K562 (cell line): ENCODE results near the gene ZC3HAV1L. TPM values are rescaled to one million over a fixed set of nuclear protein-coding genes. Genes with fewer than 3 reads are reported as not detected.

ENCODE experiments used
- ARHGAP35 ChIP-seq: fragments of 450-650 bp; IDR thresholded peaks from 2 replicates; pipeline ENCODE4 v1.6.1; 2018; ENCODE audit not compliant: partially characterized antibody
- BCOR ChIP-seq: fragments of 450-650 bp; IDR thresholded peaks from 2 replicates; pipeline ENCODE4 v1.6.1; 2016
- CLOCK ChIP-seq: fragments of 250-450 bp; sonication (Bioruptor Pico); IDR thresholded peaks from 2 replicates; pipeline ENCODE4 v1.4.0; 2020; ENCODE audit warnings: mild to moderate bottlenecking, moderate library complexity, borderline replicate concordance
- DMBX1 ChIP-seq: fragments of 250-450 bp; sonication (Bioruptor Pico); IDR thresholded peaks from 2 replicates; pipeline ENCODE4 v1.8.0; 2022; ENCODE audit warnings: inconsistent platforms, mild to moderate bottlenecking, moderate library complexity, borderline replicate concordance
- GTF2F1 ChIP-seq: IDR thresholded peaks from 2 replicates; pipeline ENCODE4 v1.6.1; 2011; ENCODE audit warnings: low read depth, low read length, improper control_type of control experiment
- MLX ChIP-seq, 2 experiments: fragments of 450-650 bp in 1 of 2; sonication (generic) in 1 of 2; formaldehyde crosslinking; conservative IDR thresholded peaks; 2 replicates each; pipeline versions ENCODE4 v1.4.0 to v1.8.1; 2020 to 2022; ENCODE audit warnings: mild to moderate bottlenecking in 1 of 2, missing genetic modification reagents in 1 of 2
- MNT ChIP-seq, 2 experiments: fragments of 450-650 bp; conservative IDR thresholded peaks; 2 replicates each; pipeline ENCODE4 v1.6.1; 2017; ENCODE audit warnings: mild to moderate bottlenecking in 2 of 2, moderate library complexity in 2 of 2
- NFATC3 ChIP-seq: fragments of 450-650 bp; IDR thresholded peaks from 2 replicates; pipeline ENCODE4 v1.6.1; 2017; ENCODE audit warnings: mild to moderate bottlenecking
- ZFPM2 ChIP-seq: fragments of 250-450 bp; sonication (Bioruptor Pico); IDR thresholded peaks from 2 replicates; pipeline ENCODE4 v1.5.1; 2022; ENCODE audit warnings: mild to moderate bottlenecking
- ZSCAN32 ChIP-seq: fragments of 450-650 bp; formaldehyde crosslinking; IDR thresholded peaks from 2 replicates; pipeline ENCODE4 v1.4.0; 2020; ENCODE audit warnings: mild to moderate bottlenecking, moderate library complexity
- polyA plus RNA-seq, 8 experiments: library from polyadenylated mRNA; depleted of rRNA in 4 of 8; stranded (reverse) in 5 of 8; unstranded in 3 of 8; fragments of >200 nt; fragmentation: Nextera tagmentation in 2 of 8; fragmentation: Illumina TruSeq in 1 of 8; extraction: Ambion mirVana in 2 of 8; extraction: Trizol in 1 of 8; gene quantifications; 2 replicates each; pipeline versions ENCODE4 v1.2.1 to v1.2.3, GENCODE V29; 2011 to 2014; ENCODE audit warnings: inconsistent platforms in 1 of 8, missing spikeins in 1 of 8
- total RNA-seq, 7 experiments: library from RNA; depleted of rRNA in 6 of 7; stranded (reverse); fragments of >200 nt in 6 of 7; fragmentation: Illumina TruSeq in 2 of 7; extraction: Trizol in 2 of 7; gene quantifications; 2 replicates each; pipeline versions ENCODE4 v1.2.1 to v1.2.3, GENCODE V29; 2011 to 2021; ENCODE audit warnings: low replicate concordance in 1 of 7
- TF ChIP-seq, protein P1 (sequence below): fragments of 250-450 bp; sonication (Bioruptor Pico); IDR thresholded peaks from 2 replicates; pipeline ENCODE4 v1.4.0; 2020; ENCODE audit warnings: mild to moderate bottlenecking, moderate library complexity
- TF ChIP-seq, protein P2 (sequence below): fragments of 200-800 bp; sonication (Bioruptor generic); IDR thresholded peaks from 2 replicates; pipeline ENCODE4 v1.6.1; 2017; ENCODE audit warnings: missing genetic modification characterization, missing compliant biosample characterization
- TF ChIP-seq, protein P3 (sequence below), 2 experiments: fragments of 150-350 bp in 1 of 2; IDR thresholded peaks; 2 replicates each; pipeline ENCODE4 v1.6.1; 2012 to 2016; ENCODE audit warnings: low read depth in 2 of 2, low read length in 2 of 2, mild to moderate bottlenecking in 1 of 2, moderate library complexity in 1 of 2

ZC3HAV1L gene
- total and polyA plus RNA-seq, 9 of the 15 experiments (the other 6 are each of a cell fraction or from before 2014, with no cell fraction given), result not detected

DNA sequence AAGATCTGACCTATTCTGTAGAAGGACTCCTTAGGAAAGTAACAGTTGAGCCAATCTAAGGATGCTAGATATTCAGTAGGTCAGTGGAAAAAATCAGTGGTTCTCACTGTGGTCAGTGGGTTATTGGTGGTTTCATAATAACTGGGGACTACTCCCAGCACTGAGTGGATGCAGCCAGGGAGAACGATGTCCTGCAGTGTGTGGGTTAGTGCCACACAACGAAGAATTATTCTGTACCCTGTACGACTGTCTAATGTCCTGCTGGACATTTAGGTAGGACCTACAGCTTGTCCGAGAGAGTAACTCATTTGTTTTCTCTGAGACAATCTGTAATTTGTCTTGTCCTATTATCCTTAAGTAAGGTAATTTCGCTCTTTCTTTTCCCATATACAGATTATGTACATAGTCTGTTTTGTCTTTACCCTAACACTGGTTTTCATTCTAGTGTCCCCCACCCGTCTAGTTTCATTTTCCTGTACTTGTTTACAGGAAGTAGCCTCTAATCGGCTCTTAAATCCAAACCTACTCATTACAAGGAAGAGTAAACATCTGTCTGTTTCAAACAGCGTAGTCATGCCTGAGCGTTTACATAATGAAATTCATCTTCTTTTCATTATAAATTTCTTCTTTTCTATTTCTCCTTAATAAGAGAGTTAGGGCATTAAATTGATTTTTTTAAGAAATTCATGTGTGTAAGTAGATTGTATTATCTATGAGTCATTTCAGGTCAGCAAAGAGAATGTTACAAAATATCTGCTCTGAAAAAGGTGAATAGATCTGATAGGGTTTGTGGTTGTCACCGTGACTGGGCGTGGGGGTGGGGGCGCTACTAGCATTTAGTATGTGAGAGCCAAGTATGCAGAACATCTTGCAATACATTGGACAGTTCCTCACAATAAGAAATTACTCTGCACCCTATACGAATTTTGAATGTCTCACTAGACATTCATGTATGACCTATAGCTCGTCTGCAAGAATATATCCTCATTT, 8.3 kb upstream of the ZC3HAV1L start (continued):
- TF ChIP-seq, protein P1, sequence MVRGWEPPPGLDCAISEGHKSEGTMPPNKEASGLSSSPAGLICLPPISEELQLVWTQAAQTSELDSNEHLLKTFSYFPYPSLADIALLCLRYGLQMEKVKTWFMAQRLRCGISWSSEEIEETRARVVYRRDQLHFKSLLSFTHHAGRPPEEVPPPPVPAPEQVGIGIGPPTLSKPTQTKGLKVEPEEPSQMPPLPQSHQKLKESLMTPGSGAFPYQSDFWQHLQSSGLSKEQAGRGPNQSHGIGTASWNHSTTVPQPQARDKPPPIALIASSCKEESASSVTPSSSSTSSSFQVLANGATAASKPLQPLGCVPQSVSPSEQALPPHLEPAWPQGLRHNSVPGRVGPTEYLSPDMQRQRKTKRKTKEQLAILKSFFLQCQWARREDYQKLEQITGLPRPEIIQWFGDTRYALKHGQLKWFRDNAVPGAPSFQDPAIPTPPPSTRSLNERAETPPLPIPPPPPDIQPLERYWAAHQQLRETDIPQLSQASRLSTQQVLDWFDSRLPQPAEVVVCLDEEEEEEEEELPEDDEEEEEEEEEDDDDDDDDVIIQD (CRISPR knock-in tag), result no peak
- TF ChIP-seq MNT (conservative IDR thresholded peaks at IDR 0.05) (peak; percentile 65 to 74; a peak in 2 of 4 replicates), CLOCK (CRISPR knock-in tag) (no peak), MLX (CRISPR knock-in tag; conservative IDR thresholded peaks at IDR 0.05) (no peak), GTF2F1 (no peak), ARHGAP35 (no peak), ZFPM2 (no peak), DMBX1 (no peak; the same call in 1 of the 2 replicates), BCOR (peak; percentile 64; the same call in 1 of the 2 replicates), ZSCAN32 (CRISPR knock-in tag) (no peak), NFATC3 (peak; percentile 17; the same call in 1 of the 2 replicates)
- TF ChIP-seq, protein P2, sequence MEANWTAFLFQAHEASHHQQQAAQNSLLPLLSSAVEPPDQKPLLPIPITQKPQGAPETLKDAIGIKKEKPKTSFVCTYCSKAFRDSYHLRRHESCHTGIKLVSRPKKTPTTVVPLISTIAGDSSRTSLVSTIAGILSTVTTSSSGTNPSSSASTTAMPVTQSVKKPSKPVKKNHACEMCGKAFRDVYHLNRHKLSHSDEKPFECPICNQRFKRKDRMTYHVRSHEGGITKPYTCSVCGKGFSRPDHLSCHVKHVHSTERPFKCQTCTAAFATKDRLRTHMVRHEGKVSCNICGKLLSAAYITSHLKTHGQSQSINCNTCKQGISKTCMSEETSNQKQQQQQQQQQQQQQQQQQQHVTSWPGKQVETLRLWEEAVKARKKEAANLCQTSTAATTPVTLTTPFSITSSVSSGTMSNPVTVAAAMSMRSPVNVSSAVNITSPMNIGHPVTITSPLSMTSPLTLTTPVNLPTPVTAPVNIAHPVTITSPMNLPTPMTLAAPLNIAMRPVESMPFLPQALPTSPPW (CRISPR knock-in tag), result peak; percentile 88
- TF ChIP-seq, protein P3, sequence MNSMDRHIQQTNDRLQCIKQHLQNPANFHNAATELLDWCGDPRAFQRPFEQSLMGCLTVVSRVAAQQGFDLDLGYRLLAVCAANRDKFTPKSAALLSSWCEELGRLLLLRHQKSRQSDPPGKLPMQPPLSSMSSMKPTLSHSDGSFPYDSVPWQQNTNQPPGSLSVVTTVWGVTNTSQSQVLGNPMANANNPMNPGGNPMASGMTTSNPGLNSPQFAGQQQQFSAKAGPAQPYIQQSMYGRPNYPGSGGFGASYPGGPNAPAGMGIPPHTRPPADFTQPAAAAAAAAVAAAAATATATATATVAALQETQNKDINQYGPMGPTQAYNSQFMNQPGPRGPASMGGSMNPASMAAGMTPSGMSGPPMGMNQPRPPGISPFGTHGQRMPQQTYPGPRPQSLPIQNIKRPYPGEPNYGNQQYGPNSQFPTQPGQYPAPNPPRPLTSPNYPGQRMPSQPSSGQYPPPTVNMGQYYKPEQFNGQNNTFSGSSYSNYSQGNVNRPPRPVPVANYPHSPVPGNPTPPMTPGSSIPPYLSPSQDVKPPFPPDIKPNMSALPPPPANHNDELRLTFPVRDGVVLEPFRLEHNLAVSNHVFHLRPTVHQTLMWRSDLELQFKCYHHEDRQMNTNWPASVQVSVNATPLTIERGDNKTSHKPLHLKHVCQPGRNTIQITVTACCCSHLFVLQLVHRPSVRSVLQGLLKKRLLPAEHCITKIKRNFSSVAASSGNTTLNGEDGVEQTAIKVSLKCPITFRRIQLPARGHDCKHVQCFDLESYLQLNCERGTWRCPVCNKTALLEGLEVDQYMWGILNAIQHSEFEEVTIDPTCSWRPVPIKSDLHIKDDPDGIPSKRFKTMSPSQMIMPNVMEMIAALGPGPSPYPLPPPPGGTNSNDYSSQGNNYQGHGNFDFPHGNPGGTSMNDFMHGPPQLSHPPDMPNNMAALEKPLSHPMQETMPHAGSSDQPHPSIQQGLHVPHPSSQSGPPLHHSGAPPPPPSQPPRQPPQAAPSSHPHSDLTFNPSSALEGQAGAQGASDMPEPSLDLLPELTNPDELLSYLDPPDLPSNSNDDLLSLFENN (IDR thresholded peaks at IDR 0.05; ENCODE audit: low read depth in 2 of 2, low read length in 2 of 2), result peak in 1 of 2 experiments; percentile 94; a peak in 2 of 4 replicates
